Posterior vena cava (tissue), 2 donors: ENCODE data around the gene COA4. TPM values are rescaled to one million over a fixed set of nuclear protein-coding genes. Genes with fewer than 3 reads are reported as not detected.

Experiments
- DNase-seq: peaks from one replicate; pipeline ENCODE4 v3.0.0-alpha.2; 2020; ENCODE audit warnings: low spot score
- intact Hi-C, 2 donors: fragments of 100-400 bp; cut with DNase I; formaldehyde crosslinking; loops; one replicate each; pipeline versions ENCODE4 v1.14.1 to v1.14.2; 2022 to 2023
- total RNA-seq, 2 donors: library from RNA; stranded (reverse); fragmentation: NEBNext Ultra II Directional; extraction: Animal tissue kit (Norgen Biotek cat#: 25700); gene quantifications; one replicate each; pipeline ENCODE4 v1.2.1, GENCODE V29; 2021
- donor health status: DM: yes; HTN: yes; CAD: no.
- donor health status: DM: yes; HTN: yes; CAD: no.

COA4 gene
- total RNA-seq, 2 donors from 2014 or later = 36.3 to 37.2 TPM

DNA sequence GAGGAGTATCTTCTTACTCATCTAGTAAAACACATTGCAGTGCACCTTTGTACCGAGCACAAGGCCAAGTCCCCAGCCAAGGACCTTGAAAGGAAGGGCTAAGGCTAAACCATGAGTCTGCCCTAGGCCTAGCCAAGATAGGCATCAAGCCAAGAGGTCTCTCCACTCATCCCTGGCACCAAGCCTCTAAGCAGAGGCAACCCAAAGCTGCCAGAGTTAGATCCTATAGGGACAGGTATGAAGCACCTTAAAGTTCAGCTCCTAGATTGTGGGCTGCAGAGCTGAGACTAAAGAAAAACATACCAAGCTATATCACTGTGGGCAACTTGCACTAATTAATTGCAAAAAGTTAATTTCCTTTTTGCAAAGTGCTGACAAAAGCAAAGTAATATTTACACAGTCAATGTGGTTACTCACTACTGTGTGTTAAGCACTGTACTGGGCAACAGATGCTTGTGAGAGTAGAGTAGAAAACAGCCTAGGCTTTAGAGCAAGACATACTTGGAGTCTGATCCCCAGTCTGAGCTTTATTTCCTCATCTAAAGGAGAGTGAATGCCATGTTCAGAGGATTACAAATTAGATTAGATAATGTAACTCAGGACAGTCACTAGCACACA lies 7.2 kb downstream of the COA4 start:
- intact Hi-C loops = no loop called here
- no peak for DNase-seq

DNA sequence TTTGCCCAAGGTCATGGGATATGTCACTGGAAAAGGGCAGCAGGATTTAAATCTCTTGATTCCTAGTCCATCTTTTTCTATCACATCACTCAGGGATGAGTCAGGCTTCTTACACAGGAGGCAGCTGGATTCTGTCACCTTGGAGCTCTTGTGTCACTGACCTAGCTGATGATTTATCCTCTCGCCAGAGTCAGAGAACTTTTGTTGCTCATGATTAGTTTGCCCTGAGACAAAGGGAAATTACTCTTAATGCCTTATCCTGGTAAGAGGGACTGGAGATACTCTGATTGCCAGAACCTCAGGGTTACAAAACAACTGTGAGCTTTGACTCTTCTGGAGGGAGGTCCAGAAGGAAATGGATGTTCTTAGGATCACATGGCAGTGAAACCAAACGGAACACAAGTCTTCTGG lies 10.1 kb downstream of the COA4 start:
- no peak for DNase-seq
- intact Hi-C loops = no loop called here

DNA sequence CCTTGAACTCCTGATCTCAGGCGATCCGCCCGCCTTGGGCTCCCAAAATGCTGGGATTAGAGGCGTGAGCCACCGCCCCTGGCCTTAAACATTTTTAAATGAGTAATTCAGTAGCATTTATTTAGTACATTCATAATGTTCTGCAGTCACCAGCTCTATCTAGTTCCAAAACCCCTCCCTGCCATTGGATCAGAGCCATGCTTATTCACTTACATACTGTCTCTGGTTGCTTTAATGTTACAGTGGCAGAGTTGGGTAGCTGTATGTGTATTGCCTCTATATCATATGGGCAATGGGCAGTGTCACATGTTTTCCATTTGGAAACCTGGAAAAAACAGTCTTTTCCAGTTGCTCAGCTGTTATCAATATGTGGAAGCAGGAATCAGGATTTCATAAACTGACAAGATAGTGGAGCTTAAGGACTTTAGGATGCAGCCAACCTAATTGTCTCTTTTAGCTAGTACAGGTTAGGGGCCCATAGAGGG lies 10.5 kb downstream of the COA4 start:
- intact Hi-C loops = no loop called here
- DNase-seq = no peak

- intact Hi-C loops = no loop called here
- DNase-seq = no peak
Measured at GRCh38 chr11:73862986-73863385, 13.7 kb downstream of the COA4 start.

- no peak for DNase-seq
- intact Hi-C loops = no loop called here
Measured at GRCh38 chr11:73860202-73860601, 16.4 kb downstream of the COA4 start.

GRCh38 chr11:73859671-73860070 lies 17.0 kb downstream of the COA4 start:
- intact Hi-C loops = no loop called here
- DNase-seq = no peak

DNA sequence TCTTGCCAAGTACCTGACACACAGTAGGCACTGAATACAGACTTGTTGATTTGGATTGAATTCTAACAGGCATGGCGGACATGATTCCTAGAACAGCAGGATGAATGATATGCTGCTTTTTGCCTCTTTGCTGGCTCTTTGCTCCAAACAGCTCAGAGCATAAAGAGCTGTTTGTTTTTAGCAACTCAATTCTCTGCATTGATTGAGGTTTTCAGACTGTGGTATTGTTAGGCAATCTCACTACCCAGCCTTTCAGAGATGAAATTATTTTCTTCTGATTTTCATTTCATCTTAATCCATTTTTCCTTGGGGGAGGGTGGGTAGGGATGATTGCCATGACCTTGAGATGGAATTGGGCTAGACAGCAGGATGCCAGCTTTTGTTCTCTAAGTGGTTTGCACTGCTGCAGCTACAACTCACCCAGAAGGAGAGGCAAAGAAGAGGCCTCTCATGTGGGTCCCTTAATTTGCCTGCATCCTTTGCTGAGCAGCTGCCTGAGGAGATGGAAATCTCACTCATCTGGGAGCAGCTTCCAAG lies 20.5 kb downstream of the COA4 start:
- intact Hi-C loops = no loop called here
- no peak for DNase-seq

DNA sequence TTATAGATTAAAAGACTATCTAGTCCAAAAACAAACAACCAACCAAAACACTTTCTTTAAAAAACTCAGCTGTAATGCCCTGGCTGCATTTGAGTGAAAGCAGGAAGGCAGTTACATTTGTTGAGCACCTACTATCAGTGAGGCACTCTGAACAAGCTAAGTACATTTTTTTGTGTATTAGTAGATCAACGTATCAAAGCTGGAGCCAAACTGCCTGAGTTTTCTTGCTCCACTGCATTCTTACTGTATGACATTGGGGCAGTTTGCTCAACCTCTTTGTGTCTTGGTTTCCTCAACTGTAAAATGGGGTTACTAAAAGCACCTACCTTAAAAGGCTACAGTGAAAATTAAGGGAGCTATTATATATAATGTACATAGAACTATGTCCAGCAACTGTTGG lies 22.0 kb downstream of the COA4 start:
- intact Hi-C loops = no loop called here
- DNase-seq = no peak

GRCh38 chr11:73852049-73852448 lies 24.6 kb downstream of the COA4 start:
- intact Hi-C loops = no loop called here
- no peak for DNase-seq

GRCh38 chr11:73851046-73851764 lies 25.4 kb downstream of the COA4 start:
- no peak for DNase-seq
- intact Hi-C loops = no loop called here

- intact Hi-C loops = no loop called here
- DNase-seq = no peak
Measured at GRCh38 chr11:73839123-73839457, 37.6 kb downstream of the COA4 start.

GRCh38 chr11:73838443-73839122 lies 38.1 kb downstream of the COA4 start:
- intact Hi-C loops = no loop called here
- DNase-seq = no peak

DNA sequence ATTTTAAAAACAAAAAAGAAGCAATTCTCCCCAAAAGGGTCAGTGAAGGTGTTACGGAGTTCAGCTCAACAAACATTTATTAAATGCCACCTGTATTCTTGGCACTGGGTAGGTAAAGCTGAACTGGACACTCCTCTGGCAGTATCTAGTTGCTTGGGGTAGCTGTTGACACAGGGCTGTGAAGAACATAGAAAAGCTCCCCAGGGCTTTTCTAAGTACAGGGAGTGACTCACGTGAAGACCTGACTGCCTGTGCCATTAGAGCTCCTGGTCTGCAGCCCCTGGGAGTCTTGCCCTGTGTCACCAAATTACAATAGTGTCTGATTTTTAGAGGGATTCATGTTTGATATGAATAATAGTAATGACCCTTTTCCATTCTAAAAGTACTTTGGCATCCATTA lies 43.6 kb downstream of the COA4 start:
- DNase-seq = no peak
- intact Hi-C loops = no loop called here

GRCh38 chr11:73830261-73830660 lies 46.4 kb downstream of the COA4 start:
- intact Hi-C loops = no loop called here

More at GRCh38 chr11:73830261-73830660, 46.4 kb downstream of the COA4 start:
- DNase-seq = no peak

Other genes with a start within 250 kb of the COA4 start
- gene PLEKHB1, start 230.3 kb downstream of the COA4 start, total RNA-seq = 1 to 10 TPM; 2.5 to 2.8 TPM
- 100 to 1,000 TPM; 118 to 140 TPM for gene RAB6A, start 115.8 kb downstream of the COA4 start, total RNA-seq
- gene MRPL48, start 89.0 kb downstream of the COA4 start, total RNA-seq = 10 to 100 TPM; 15.8 to 17.1 TPM
- 10 to 100 TPM in 1 of 2 donors, 1 to 10 TPM in 1; 9.5 to 14.6 TPM for gene PAAF1, start 153 bp upstream of the COA4 start, total RNA-seq
- not detected for gene DNAJB13, start 74.2 kb upstream of the COA4 start, total RNA-seq
- gene UCP2, start 106.0 kb upstream of the COA4 start, total RNA-seq = 10 to 100 TPM; 22.8 to 38.7 TPM
- 1 to 10 TPM; 1.1 to 1.9 TPM for gene UCP3, start 132.2 kb upstream of the COA4 start, total RNA-seq